SK-N-SH treated with all-trans-retinoic acid at 6 μM for 48 hours (cell line): ENCODE results near the gene DCC.

Experiments
- ATAC-seq: fragments of 200-7000 bp; cut with Tn5 transposase; 3 replicates; pipeline ENCODE4 v1.9.1; 2020; ENCODE audit warnings: mild to moderate bottlenecking, moderate library complexity
- ARNTL ChIP-seq: fragments of 450-650 bp; formaldehyde crosslinking; IDR thresholded peaks from 2 replicates; pipeline ENCODE4 v1.5.0; 2020; ENCODE audit warnings: low read depth, mild to moderate bottlenecking, moderate library complexity, borderline replicate concordance
- BACH2 ChIP-seq: fragments of 250-450 bp; sonication (Bioruptor Pico); IDR thresholded peaks from 2 replicates; pipeline ENCODE4 v1.9.0; 2021; ENCODE audit warnings: mild to moderate bottlenecking, borderline replicate concordance
- CREB5 ChIP-seq: fragments of 250-450 bp; sonication (Bioruptor Pico); IDR thresholded peaks from 2 replicates; pipeline ENCODE4 v1.5.1; 2020; ENCODE audit warnings: low read depth, mild to moderate bottlenecking, moderate library complexity
- CSDC2 ChIP-seq: fragments of 250-450 bp; sonication (Bioruptor Pico); IDR thresholded peaks from 2 replicates; pipeline ENCODE4 v1.5.0; 2020; ENCODE audit warnings: mild to moderate bottlenecking, moderate library complexity
- GLIS3 ChIP-seq: fragments of 250-450 bp; sonication (Bioruptor Pico); IDR thresholded peaks from 2 replicates; pipeline ENCODE4 v1.5.0; 2020; ENCODE audit warnings: mild to moderate bottlenecking, moderate library complexity
- ISL1 ChIP-seq: fragments of 250-450 bp; sonication (Bioruptor Pico); IDR thresholded peaks from 2 replicates; pipeline ENCODE4 v2.1.2; 2022; ENCODE audit warnings: mild to moderate bottlenecking, moderate library complexity
- OSR1 ChIP-seq: fragments of 250-450 bp; sonication (Bioruptor Pico); IDR thresholded peaks from 2 replicates; pipeline ENCODE4 v1.8.0; 2022; ENCODE audit warnings: moderate library complexity, mild to moderate bottlenecking, inconsistent platforms
- PATZ1 ChIP-seq: fragments of 250-450 bp; sonication (Bioruptor Pico); IDR thresholded peaks from 2 replicates; pipeline ENCODE4 v1.8.0; 2020; ENCODE audit warnings: mild to moderate bottlenecking, moderate library complexity, borderline replicate concordance
- PPARA ChIP-seq: fragments of 250-450 bp; sonication (Bioruptor Pico); IDR thresholded peaks from 2 replicates; pipeline ENCODE4 v1.5.0; 2020; ENCODE audit warnings: mild to moderate bottlenecking, borderline replicate concordance
- RARB ChIP-seq: fragments of 250-450 bp; sonication (Bioruptor Pico); IDR thresholded peaks from 2 replicates; pipeline ENCODE4 v1.8.0; 2021; ENCODE audit warnings: mild to moderate bottlenecking, moderate library complexity
- TCF4 ChIP-seq: fragments of 250-450 bp; sonication (Bioruptor Pico); IDR thresholded peaks from 2 replicates; pipeline ENCODE4 v1.8.0; 2021; ENCODE audit warnings: mild to moderate bottlenecking, moderate library complexity, borderline replicate concordance
- TOX ChIP-seq: fragments of 250-450 bp; sonication (Bioruptor Pico); IDR thresholded peaks from 2 replicates; pipeline ENCODE4 v1.8.0; 2021; ENCODE audit warnings: mild to moderate bottlenecking, moderate library complexity, borderline replicate concordance
- TSHZ2 ChIP-seq: fragments of 250-450 bp; sonication (Bioruptor Pico); IDR thresholded peaks from 2 replicates; pipeline ENCODE4 v1.5.0; 2020; ENCODE audit warnings: mild to moderate bottlenecking, moderate library complexity
- ZC3H10 ChIP-seq: fragments of 250-450 bp; sonication (Bioruptor Pico); IDR thresholded peaks from 2 replicates; pipeline ENCODE4 v1.5.1; 2021; ENCODE audit warnings: mild to moderate bottlenecking, moderate library complexity
- ZFP3 ChIP-seq: fragments of 250-450 bp; sonication (Bioruptor Pico); IDR thresholded peaks from 2 replicates; pipeline ENCODE4 v1.5.0; 2020; ENCODE audit warnings: mild to moderate bottlenecking, moderate library complexity
- ZFP30 ChIP-seq: fragments of 450-650 bp; formaldehyde crosslinking; IDR thresholded peaks from 2 replicates; pipeline ENCODE4 v1.5.0; 2022; ENCODE audit warnings: mild to moderate bottlenecking, moderate library complexity
- ZNF70 ChIP-seq: fragments of 450-650 bp; formaldehyde crosslinking; IDR thresholded peaks from 2 replicates; pipeline ENCODE4 v1.5.0; 2020; ENCODE audit warnings: mild to moderate bottlenecking, moderate library complexity
- ZNF8 ChIP-seq: fragments of 450-650 bp; formaldehyde crosslinking; IDR thresholded peaks from 2 replicates; pipeline ENCODE4 v1.5.0; 2020; ENCODE audit warnings: mild to moderate bottlenecking, moderate library complexity
- TF ChIP-seq, protein P1 (sequence below): fragments of 250-450 bp; sonication (Bioruptor Pico); IDR thresholded peaks from 2 replicates; pipeline ENCODE4 v1.8.0; 2021; ENCODE audit warnings: low read depth, mild to moderate bottlenecking, moderate library complexity, borderline replicate concordance
- TF ChIP-seq, protein P2 (sequence below): fragments of 250-450 bp; sonication (Bioruptor Pico); IDR thresholded peaks from 2 replicates; pipeline ENCODE4 v1.5.1; 2021; ENCODE audit warnings: mild to moderate bottlenecking, moderate library complexity

Gene DCC

DNA sequence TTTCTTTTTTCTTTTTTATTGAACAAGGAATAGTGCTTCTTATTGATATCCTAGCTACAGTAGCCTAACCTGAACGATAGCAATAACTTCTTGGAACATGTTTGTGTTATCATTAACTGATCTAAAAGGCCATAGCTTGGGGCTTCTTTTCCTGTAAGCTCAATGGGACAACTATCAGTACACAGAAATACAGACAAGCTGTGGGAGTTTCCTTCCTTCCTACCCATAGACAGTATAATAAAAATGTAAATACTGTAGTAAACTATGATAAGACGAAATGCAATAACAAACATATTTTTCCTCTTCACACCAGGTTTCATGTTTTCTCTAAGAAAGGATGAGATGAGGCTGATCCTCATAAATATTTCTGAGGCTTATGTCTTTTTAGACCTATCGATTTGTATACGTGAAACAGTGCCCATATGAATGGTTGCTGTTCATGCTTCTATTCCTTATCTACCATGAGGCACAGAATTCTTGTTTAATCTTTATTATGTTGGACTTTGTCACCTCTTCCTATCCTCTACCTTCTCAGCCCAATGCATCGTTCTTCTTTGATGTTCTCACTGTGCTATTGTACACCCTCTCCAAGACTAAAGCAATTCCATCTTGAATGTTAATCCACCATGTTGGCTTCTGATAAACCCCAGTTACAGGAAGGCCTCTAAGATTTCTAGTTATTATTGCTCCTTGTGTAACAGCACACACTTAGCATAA is 361.4 kb downstream of the DCC start:
- no peak for ATAC-seq
- TF ChIP-seq ARNTL (CRISPR knock-in tag) (no peak), TOX (CRISPR knock-in tag) (no peak)
- TF ChIP-seq, all 23 proteins: peak for 0

GRCh38 chr18:52715421-52715820 is 375.4 kb downstream of the DCC start:
- TF ChIP-seq ZFP30 (CRISPR knock-in tag) (no peak), TOX (CRISPR knock-in tag) (no peak), PPARA (CRISPR knock-in tag) (no peak)
- ATAC-seq: no peak

- no peak for TF ChIP-seq GLIS3 (CRISPR knock-in tag)
- no peak for TF ChIP-seq RARB
- TF ChIP-seq ZC3H10: no peak
- TF ChIP-seq ARNTL (CRISPR knock-in tag): no peak
- TF ChIP-seq ZFP3 (CRISPR knock-in tag): no peak
- no peak for TF ChIP-seq PATZ1 (CRISPR knock-in tag)
- TF ChIP-seq ISL1: no peak
- TF ChIP-seq OSR1: no peak
- TF ChIP-seq ZFP30 (CRISPR knock-in tag): no peak
- no peak for TF ChIP-seq CSDC2
- TF ChIP-seq BACH2 (CRISPR knock-in tag): no peak
- no peak for TF ChIP-seq CREB5 (CRISPR knock-in tag)
- no peak for TF ChIP-seq TSHZ2 (CRISPR knock-in tag)
- TF ChIP-seq, protein P1, sequence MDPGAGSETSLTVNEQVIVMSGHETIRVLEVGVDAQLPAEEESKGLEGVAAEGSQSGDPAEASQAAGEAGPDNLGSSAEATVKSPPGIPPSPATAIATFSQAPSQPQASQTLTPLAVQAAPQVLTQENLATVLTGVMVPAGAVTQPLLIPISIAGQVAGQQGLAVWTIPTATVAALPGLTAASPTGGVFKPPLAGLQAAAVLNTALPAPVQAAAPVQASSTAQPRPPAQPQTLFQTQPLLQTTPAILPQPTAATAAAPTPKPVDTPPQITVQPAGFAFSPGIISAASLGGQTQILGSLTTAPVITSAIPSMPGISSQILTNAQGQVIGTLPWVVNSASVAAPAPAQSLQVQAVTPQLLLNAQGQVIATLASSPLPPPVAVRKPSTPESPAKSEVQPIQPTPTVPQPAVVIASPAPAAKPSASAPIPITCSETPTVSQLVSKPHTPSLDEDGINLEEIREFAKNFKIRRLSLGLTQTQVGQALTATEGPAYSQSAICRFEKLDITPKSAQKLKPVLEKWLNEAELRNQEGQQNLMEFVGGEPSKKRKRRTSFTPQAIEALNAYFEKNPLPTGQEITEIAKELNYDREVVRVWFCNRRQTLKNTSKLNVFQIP (CRISPR knock-in tag): no peak
- TF ChIP-seq ZNF70 (CRISPR knock-in tag): no peak
- no peak for TF ChIP-seq ZNF8 (CRISPR knock-in tag)
- no peak for TF ChIP-seq PPARA (CRISPR knock-in tag)
- TF ChIP-seq, protein P2, sequence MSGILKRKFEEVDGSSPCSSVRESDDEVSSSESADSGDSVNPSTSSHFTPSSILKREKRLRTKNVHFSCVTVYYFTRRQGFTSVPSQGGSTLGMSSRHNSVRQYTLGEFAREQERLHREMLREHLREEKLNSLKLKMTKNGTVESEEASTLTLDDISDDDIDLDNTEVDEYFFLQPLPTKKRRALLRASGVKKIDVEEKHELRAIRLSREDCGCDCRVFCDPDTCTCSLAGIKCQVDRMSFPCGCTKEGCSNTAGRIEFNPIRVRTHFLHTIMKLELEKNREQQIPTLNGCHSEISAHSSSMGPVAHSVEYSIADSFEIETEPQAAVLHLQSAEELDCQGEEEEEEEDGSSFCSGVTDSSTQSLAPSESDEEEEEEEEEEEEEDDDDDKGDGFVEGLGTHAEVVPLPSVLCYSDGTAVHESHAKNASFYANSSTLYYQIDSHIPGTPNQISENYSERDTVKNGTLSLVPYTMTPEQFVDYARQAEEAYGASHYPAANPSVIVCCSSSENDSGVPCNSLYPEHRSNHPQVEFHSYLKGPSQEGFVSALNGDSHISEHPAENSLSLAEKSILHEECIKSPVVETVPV: no peak
- TF ChIP-seq TCF4 (CRISPR knock-in tag): no peak
- ATAC-seq: no peak
These were observed 376.0 kb downstream of the DCC start for GRCh38 chr18:52715991-52716390.
